Common myeloid progenitor, CD34-positive (primary cell): Measurements from ENCODE around the gene MAP3K2.
"Not testable (repeated sequence)": the region's sequence is repeated elsewhere in the genome, so short reads cannot be mapped to it uniquely, and the experiment has no call there.

Source experiments
- CTCF ChIA-PET: fragments of 350-600 bp; sonication (Branson Sonifier 250); formaldehyde crosslinking; loops from one replicate; lab custom pipeline; 2021; ENCODE audit warnings: antibody characterized with exemption; lab: Charles Lee
- POLR2A ChIA-PET: fragments of 350-600 bp; sonication (Branson Sonifier 250); formaldehyde crosslinking; loops from one replicate; lab custom pipeline; 2021; ENCODE audit warnings: antibody characterized with exemption; lab: Charles Lee
- DNase-seq, 3 donors: peaks; one replicate each; pipeline versions ENCODE4 v3.0.0 to v3.0.0-alpha.2; 2013
- H3K27ac ChIP-seq, 2 experiments: 1 replicate in 1 of 2; 2 replicates in 1 of 2; pipeline ENCODE4 v1.7.0; 2013; ENCODE audit warnings: inconsistent platforms in 2 of 2, low read length in 2 of 2, mild to moderate bottlenecking in 2 of 2, low read depth in 1 of 2, moderate library complexity in 1 of 2; ENCODE audit not compliant: severe bottlenecking in 2 of 2, insufficient read depth in 1 of 2, poor library complexity in 1 of 2
- H3K27me3 ChIP-seq, 5 experiments: replicated peaks in 2 of 5; 1 replicate in 3 of 5; 2 replicates in 2 of 5; pipeline versions ENCODE4 v1.6.1 to v1.7.0; 2013; ENCODE audit warnings: low read length in 4 of 5, mild to moderate bottlenecking in 2 of 5, moderate library complexity in 2 of 5, inconsistent platforms in 1 of 5; ENCODE audit not compliant: insufficient read depth in 5 of 5, control insufficient read depth in 4 of 5
- H3K36me3 ChIP-seq, 4 experiments: 1 replicate in 2 of 4; 2 replicates in 2 of 4; pipeline versions ENCODE4 v1.6.1 to v1.7.0; 2013; ENCODE audit warnings: low read length in 3 of 4, control low read depth in 1 of 4, mild to moderate bottlenecking in 1 of 4; ENCODE audit not compliant: control insufficient read depth in 4 of 4, insufficient read depth in 4 of 4
- H3K4me1 ChIP-seq, 4 experiments: 1 replicate in 3 of 4; 2 replicates in 1 of 4; pipeline versions ENCODE4 v1.6.1 to v1.7.1; 2013; ENCODE audit warnings: low read length in 3 of 4, mild to moderate bottlenecking in 3 of 4, control low read depth in 1 of 4, inconsistent platforms in 1 of 4, moderate library complexity in 1 of 4; ENCODE audit not compliant: control insufficient read depth in 4 of 4, insufficient read depth in 4 of 4; ENCODE audit errors: control extremely low read depth in 1 of 4
- H3K4me3 ChIP-seq, 7 experiments: 1 replicate in 4 of 7; 2 replicates in 3 of 7; pipeline versions ENCODE4 v1.5.1 to v1.7.0; 2013; ENCODE audit warnings: mild to moderate bottlenecking in 7 of 7, low read length in 6 of 7, moderate library complexity in 6 of 7, inconsistent platforms in 2 of 7, low read depth in 2 of 7, control low read depth in 1 of 7; ENCODE audit not compliant: insufficient read depth in 4 of 7, control insufficient read depth in 1 of 7; ENCODE audit errors: extremely low read depth in 1 of 7
- H3K9me3 ChIP-seq, 5 experiments: 1 replicate in 4 of 5; 2 replicates in 1 of 5; pipeline versions ENCODE4 v1.6.1 to v1.7.1; 2013; ENCODE audit warnings: low read length in 4 of 5, mild to moderate bottlenecking in 2 of 5, inconsistent platforms in 1 of 5, low read depth in 1 of 5, moderate library complexity in 1 of 5; ENCODE audit not compliant: control insufficient read depth in 4 of 5, insufficient read depth in 2 of 5; ENCODE audit errors: control extremely low read depth in 1 of 5
- WGBS: methylation state at CpG from one replicate; pipeline ENCODE4 v1.1.5; 2013; ENCODE audit not compliant: insufficient coverage; 5-methylcytosine and 5-hydroxymethylcytosine counted together

The MAP3K2 gene

GRCh38 chr2:127411653-127412369, 24.0 kb upstream of the MAP3K2 start:
- no peaks in the 10 kb centered on the region for H3K36me3 ChIP-seq
- H3K9me3 ChIP-seq: no peaks in the 10 kb centered on the region
- H3K27me3 ChIP-seq: no peaks in the 10 kb centered on the region
- H3K4me1 ChIP-seq: peaks cover 3 to 66% (median 34%) of the 10 kb centered on the region in 4 experiments
- peak in 1 of 3 donors; percentile 21 for DNase-seq
- WGBS: 83% methylated on average over 12 of the region's 12 CpGs
- ChIA-PET CTCF (interaction anchor here (0.8 kb wide), 1 partner anchor 10 kb away, joined by 3 read pairs; no protein-coding TSS in a partner anchor), POLR2A (no interaction called here)
- H3K4me3 ChIP-seq: no peak overlapping the region
- no peak overlapping the region for H3K27ac ChIP-seq

- WGBS: 88% methylated on average over 4 of the region's 6 CpGs
- ChIA-PET CTCF (interaction anchor here (0.8 to 0.9 kb wide), 2 partner anchors 9 to 21 kb away, joined by 3 read pairs; no protein-coding TSS in a partner anchor), POLR2A (no interaction called here)
- no peak overlapping the region for H3K27ac ChIP-seq
- H3K4me1 ChIP-seq: peaks cover 3 to 58% (median 26%) of the 10 kb centered on the region in 4 experiments
- H3K9me3 ChIP-seq: no peaks in the 10 kb centered on the region
- peak in 1 of 3 donors; percentile 17 for DNase-seq
- no peak overlapping the region for H3K4me3 ChIP-seq
- no peaks in the 10 kb centered on the region for H3K36me3 ChIP-seq
- no peaks in the 10 kb centered on the region for H3K27me3 ChIP-seq
Observed at GRCh38 chr2:127410871-127411652, 23.3 kb upstream of the MAP3K2 start.

- H3K9me3 ChIP-seq, H3K27ac ChIP-seq, H3K27me3 ChIP-seq, DNase-seq, H3K36me3 ChIP-seq, H3K4me3 ChIP-seq: not testable (repeated sequence)
- H3K4me1 ChIP-seq: peaks cover 3 to 50% (median 16%) of the 10 kb centered on the region in 4 experiments
- ChIA-PET CTCF (interaction anchor here (0.9 to 1.3 kb wide), 2 partner anchors 14 to 20 kb away, joined by 3 read pairs; no protein-coding TSS in a partner anchor), POLR2A (interaction anchor here (0.7 kb wide), 1 partner anchor 111 kb away, joined by 3 read pairs; no protein-coding TSS in a partner anchor)
- 100% methylated on average over 8 of the region's 8 CpGs for WGBS
Observed at GRCh38 chr2:127409716-127410115, 21.9 kb upstream of the MAP3K2 start.

GRCh38 chr2:127408807-127409099, 21.0 kb upstream of the MAP3K2 start:
- 97% methylated on average over 5 of the region's 10 CpGs for WGBS
- Histone ChIP-seq H3K36me3 (no peaks in the 10 kb centered on the region), H3K4me3 (peak overlapping the region in 2 of 7 experiments; percentile 54 to 69), H3K27ac (no peak overlapping the region), H3K4me1 (peaks cover 3 to 45% (median 17%) of the 10 kb centered on the region in 4 experiments), H3K9me3 (no peaks in the 10 kb centered on the region), H3K27me3 (no peaks in the 10 kb centered on the region)
- DNase-seq: peak in 1 of 3 donors; percentile 31
- CTCF ChIA-PET: interaction anchor here (1.3 to 1.5 kb wide), 2 partner anchors 11 to 15 kb away, joined by 3 to 4 read pairs; no protein-coding TSS in a partner anchor
- POLR2A ChIA-PET: interaction anchor here (0.7 to 2.3 kb wide), 4 partner anchors 19 to 96 kb away, joined by 3 to 5 read pairs (median 4); partner anchors contain the start of gene MAP3K2

- WGBS: 11% methylated on average over 42 of the region's 75 CpGs
- Histone ChIP-seq H3K36me3 (no peaks in the 10 kb centered on the region), H3K27me3 (no peaks in the 10 kb centered on the region), H3K27ac (peak overlapping the region in 1 of 2 experiments; percentile 75), H3K9me3 (no peaks in the 10 kb centered on the region), H3K4me1 (peaks cover 3 to 40% (median 17%) of the 10 kb centered on the region in 4 experiments), H3K4me3 (peak overlapping the region in 6 of 7 experiments; percentile 25 to 73 (median 61))
- ChIA-PET CTCF (interaction anchor here (1.3 to 1.5 kb wide), 2 partner anchors 12 to 15 kb away, joined by 3 to 4 read pairs; no protein-coding TSS in a partner anchor), POLR2A (interaction anchor here (0.7 to 2.3 kb wide), 4 partner anchors 18 to 96 kb away, joined by 3 to 5 read pairs (median 4); partner anchors contain the start of gene MAP3K2)
- peak; percentile 92 to 96 (median 96) for DNase-seq
Observed at GRCh38 chr2:127408004-127408806, 20.4 kb upstream of the MAP3K2 start.

- Histone ChIP-seq H3K9me3 (no peaks in the 10 kb centered on the region), H3K4me3 (peak overlapping the region in 1 of 7 experiments; percentile 30), H3K4me1 (peaks cover 3 to 40% (median 17%) of the 10 kb centered on the region in 4 experiments), H3K27ac (no peak overlapping the region), H3K27me3 (no peaks in the 10 kb centered on the region), H3K36me3 (no peaks in the 10 kb centered on the region)
- ChIA-PET CTCF (interaction anchor here (1.5 kb wide), 1 partner anchor 12 kb away, joined by 4 read pairs; no protein-coding TSS in a partner anchor), POLR2A (interaction anchor here (1.7 to 2.3 kb wide), 2 partner anchors 18 to 20 kb away, joined by 5 read pairs; partner anchors contain the start of gene MAP3K2)
- WGBS: 0% methylated on average over 3 of the region's 6 CpGs
- DNase-seq: no peak
Observed at GRCh38 chr2:127407661-127408003, 19.9 kb upstream of the MAP3K2 start.
